GM18873 (cell line): ENCODE data around the gene C1QA.

ENCODE experiments used
- ATAC-seq: cut with Tn5 transposase; IDR thresholded peaks from one replicate; pipeline ENCODE4 v1.9.1; 2021; ENCODE audit warnings: mild to moderate bottlenecking, moderate library complexity, moderate number of reproducible peaks; ENCODE audit not compliant: unreplicated experiment, low FRiP score

Gene C1QA

GRCh38 chr1:22636353-22636752 is at the start of gene C1QA:
TSS of gene C1QA (plus strand) at chr1:22636628. CDS start at chr1:22637617, 989 bp downstream.
- no peak for ATAC-seq

GRCh38 chr1:22587247-22587646 is 49.2 kb upstream of the C1QA start:
- ATAC-seq: no peak

GRCh38 chr1:22588899-22589422 is 47.5 kb upstream of the C1QA start:
- ATAC-seq: no peak

- no peak for ATAC-seq
These were observed 44.9 kb upstream of the C1QA start for GRCh38 chr1:22591576-22591975.

GRCh38 chr1:22592051-22592450 is 44.4 kb upstream of the C1QA start:
- no peak for ATAC-seq

- no peak for ATAC-seq
These were observed 43.3 kb upstream of the C1QA start for GRCh38 chr1:22592919-22593790.

GRCh38 chr1:22594396-22594795 is 42.0 kb upstream of the C1QA start:
- no peak for ATAC-seq

- no peak for ATAC-seq
These were observed 41.3 kb upstream of the C1QA start for GRCh38 chr1:22595108-22595507.

GRCh38 chr1:22597301-22597965 is 39.0 kb upstream of the C1QA start:
- ATAC-seq: no peak

- ATAC-seq: no peak
These were observed 38.4 kb upstream of the C1QA start for GRCh38 chr1:22597996-22598395.

GRCh38 chr1:22598736-22599135 is 37.7 kb upstream of the C1QA start:
- ATAC-seq: no peak

- no peak for ATAC-seq
These were observed 36.2 kb upstream of the C1QA start for GRCh38 chr1:22600071-22600816.

GRCh38 chr1:22600817-22601605 is 35.4 kb upstream of the C1QA start:
- ATAC-seq: no peak

GRCh38 chr1:22601610-22602009 is 34.8 kb upstream of the C1QA start:
- ATAC-seq: no peak

GRCh38 chr1:22602060-22602740 is 34.2 kb upstream of the C1QA start:
- no peak for ATAC-seq

- no peak for ATAC-seq
These were observed 30.3 kb upstream of the C1QA start for GRCh38 chr1:22606161-22606560.

GRCh38 chr1:22607154-22607553 is 29.3 kb upstream of the C1QA start:
- no peak for ATAC-seq

GRCh38 chr1:22608361-22608760 is 28.1 kb upstream of the C1QA start:
- no peak for ATAC-seq

- no peak for ATAC-seq
These were observed 27.1 kb upstream of the C1QA start for GRCh38 chr1:22609291-22609690.

- ATAC-seq: no peak
These were observed 24.9 kb upstream of the C1QA start for GRCh38 chr1:22611530-22611947.
